HG02759 (cell line): ENCODE data around the gene VPS37B.

ENCODE experiments used
- ATAC-seq: cut with Tn5 transposase; IDR thresholded peaks from one replicate; pipeline ENCODE4 v1.9.1; 2021; ENCODE audit warnings: mild to moderate bottlenecking, moderate library complexity; ENCODE audit not compliant: unreplicated experiment

Gene VPS37B

GRCh38 chr12:122867691-122868461 is 28.0 kb downstream of the VPS37B start:
- no peak for ATAC-seq

GRCh38 chr12:122866950-122867607 is 28.8 kb downstream of the VPS37B start:
- no peak for ATAC-seq

- ATAC-seq: no peak
Measured at GRCh38 chr12:122866379-122866778, 29.5 kb downstream of the VPS37B start.

GRCh38 chr12:122865268-122866231 is 30.4 kb downstream of the VPS37B start:
- no peak for ATAC-seq

GRCh38 chr12:122864894-122865253 is 31.1 kb downstream of the VPS37B start:
- no peak for ATAC-seq

- ATAC-seq: no peak
Measured at GRCh38 chr12:122862872-122863701, 32.8 kb downstream of the VPS37B start.

GRCh38 chr12:122862110-122862634 is 33.8 kb downstream of the VPS37B start:
- ATAC-seq: no peak

GRCh38 chr12:122861587-122861970 is 34.3 kb downstream of the VPS37B start:
- no peak for ATAC-seq

GRCh38 chr12:122860854-122861586 is 34.9 kb downstream of the VPS37B start:
- ATAC-seq: no peak

GRCh38 chr12:122860040-122860853 is 35.7 kb downstream of the VPS37B start:
- ATAC-seq: no peak

GRCh38 chr12:122859303-122860039 is 36.5 kb downstream of the VPS37B start:
- no peak for ATAC-seq

GRCh38 chr12:122858591-122859302 is 37.2 kb downstream of the VPS37B start:
- no peak for ATAC-seq

- ATAC-seq: no peak
Measured at GRCh38 chr12:122858171-122858570, 37.8 kb downstream of the VPS37B start.

GRCh38 chr12:122856999-122857671 is 38.8 kb downstream of the VPS37B start:
- ATAC-seq: no peak

GRCh38 chr12:122855928-122856831 is 39.7 kb downstream of the VPS37B start:
- ATAC-seq: no peak
